HCT116 (cell line): ENCODE measurements around the gene CCNYL1. TPM values are rescaled to one million over a fixed set of nuclear protein-coding genes. Genes with fewer than 3 reads are reported as not detected.

Source experiments
- ATAC-seq: fragments of 200-7000 bp; cut with Tn5 transposase; 2 replicates; pipeline ENCODE4 v1.9.1; 2020; ENCODE audit warnings: mild to moderate bottlenecking, moderate library complexity
- BruUV-seq: library from RNA; stranded (reverse); fragments of 400-500 nt; replicated peaks from 2 replicates; lab custom pipeline; 2021; lab: Mats Ljungman, UMichigan
- CTCF ChIA-PET: fragments of 300-600 bp; sonication (Branson Sonifier 250); formaldehyde crosslinking; loops from one replicate; lab custom pipeline; 2021; ENCODE audit warnings: antibody characterized with exemption; lab: Charles Lee
- POLR2A ChIA-PET: fragments of 300-600, 350-600 bp; sonication (Branson Sonifier 250); formaldehyde crosslinking; loops from one replicate; lab custom pipeline; 2021; ENCODE audit warnings: antibody characterized with exemption; lab: Charles Lee
- RAD21 ChIA-PET, 2 experiments: fragments of 300-600 bp; sonication (Branson Sonifier 250); formaldehyde crosslinking; loops; one replicate each; lab custom pipeline; 2023; ENCODE audit warnings: low total read pairs in 2 of 2; ENCODE audit not compliant: uncharacterized antibody in 2 of 2, unreplicated experiment in 2 of 2, low non-redundant PET in 1 of 2; lab: Charles Lee
- DNase-seq: peaks from one replicate; pipeline ENCODE4 v3.0.0-alpha.2; 2010; ENCODE audit warnings: low read depth, low spot score
- H2AFZ ChIP-seq: fragments of 200-600 bp; shearing (Covaris generic), sonication (generic); 2 replicates; pipeline ENCODE4 v1.6.1; 2017; ENCODE audit warnings: low read depth, mixed run types, mixed read lengths, antibody characterized with exemption, low read length; ENCODE audit not compliant: poor library complexity, severe bottlenecking
- H3K27ac ChIP-seq: 2 replicates; pipeline ENCODE4 v1.5.1; 2012; ENCODE audit warnings: low read depth, low read length
- H3K27me3 ChIP-seq: fragments of 200-600 bp; sonication (generic); 2 replicates; pipeline ENCODE4 v1.6.1; 2016; ENCODE audit warnings: mixed run types, low read length, mixed read lengths; ENCODE audit not compliant: insufficient read depth
- H3K36me3 ChIP-seq, 2 experiments: fragments of 200-500 bp in 1 of 2; fragments of 200-600 bp in 1 of 2; sonication (Bioruptor generic) in 1 of 2; sonication (generic) in 1 of 2; 2 replicates each; pipeline versions ENCODE4 v1.5.1 to v1.6.1; 2014 to 2016; ENCODE audit warnings: low read length in 2 of 2, inconsistent platforms in 1 of 2, mixed read lengths in 1 of 2, mixed run types in 1 of 2; ENCODE audit not compliant: insufficient read depth in 2 of 2, control insufficient read depth in 1 of 2
- H3K4me1 ChIP-seq, 2 experiments: fragments of 200-600 bp in 1 of 2; sonication (generic) in 1 of 2; 2 replicates each; pipeline versions ENCODE4 v1.5.1 to v1.6.1; 2012 to 2017; ENCODE audit warnings: low read length in 2 of 2, inconsistent platforms in 1 of 2, mild to moderate bottlenecking in 1 of 2, mixed read lengths in 1 of 2, mixed run types in 1 of 2, moderate library complexity in 1 of 2; ENCODE audit not compliant: insufficient read depth in 2 of 2, control insufficient read depth in 1 of 2
- H3K4me2 ChIP-seq: fragments of 200-600 bp; sonication (generic); 2 replicates; pipeline ENCODE4 v1.6.1; 2017; ENCODE audit warnings: mixed run types, low read length, mixed read lengths
- H3K4me3 ChIP-seq, 2 experiments: fragments of 200-600 bp in 1 of 2; sonication (generic) in 1 of 2; replicated peaks in 1 of 2; 2 replicates each; pipeline ENCODE4 v1.5.1; 2011 to 2016; ENCODE audit warnings: low read length in 2 of 2, control low read depth in 1 of 2, low read depth in 1 of 2, mild to moderate bottlenecking in 1 of 2, mixed read lengths in 1 of 2, mixed run types in 1 of 2
- H3K79me2 ChIP-seq: fragments of 200-600 bp; sonication (generic); 2 replicates; pipeline ENCODE4 v1.6.1; 2017; ENCODE audit warnings: mild to moderate bottlenecking, mixed run types, low read length, moderate library complexity, mixed read lengths; ENCODE audit not compliant: insufficient read depth
- H3K9ac ChIP-seq: fragments of 200-600 bp; sonication (generic); 2 replicates; pipeline ENCODE4 v1.6.1; 2016; ENCODE audit warnings: low read length, mixed read lengths
- H3K9me2 ChIP-seq: fragments of 200-600 bp; sonication (generic), shearing (Covaris generic); 2 replicates; pipeline ENCODE4 v1.6.1; 2017; ENCODE audit warnings: mixed run types, mild to moderate bottlenecking, moderate library complexity; ENCODE audit not compliant: insufficient read depth
- H3K9me3 ChIP-seq, 2 experiments: fragments of 200-500 bp in 1 of 2; fragments of 200-600 bp in 1 of 2; sonication (Bioruptor generic) in 1 of 2; sonication (generic) in 1 of 2; 2 replicates each; pipeline ENCODE4 v1.6.1; 2014 to 2017; ENCODE audit warnings: low read length in 2 of 2, mixed read lengths in 2 of 2, inconsistent platforms in 1 of 2, low read depth in 1 of 2, mild to moderate bottlenecking in 1 of 2, mixed run types in 1 of 2, moderate library complexity in 1 of 2; ENCODE audit not compliant: control insufficient read depth in 1 of 2, insufficient read depth in 1 of 2
- H4K20me1 ChIP-seq: fragments of 200-600 bp; sonication (generic), shearing (Covaris generic); 2 replicates; pipeline ENCODE4 v1.6.1; 2017; ENCODE audit warnings: mixed run types, mild to moderate bottlenecking, moderate library complexity; ENCODE audit not compliant: insufficient read depth
- CTCF ChIP-seq, 3 experiments: fragments of 200-600 bp in 1 of 3; sonication (generic) in 1 of 3; IDR thresholded peaks in 2 of 3; conservative IDR thresholded peaks in 1 of 3; 2 replicates each; pipeline ENCODE4 v1.5.1; 2012 to 2017; ENCODE audit warnings: low read depth in 2 of 3, low read length in 2 of 3, antibody characterized with exemption in 1 of 3, borderline replicate concordance in 1 of 3, control low read depth in 1 of 3, mild to moderate bottlenecking in 1 of 3, mixed read lengths in 1 of 3, mixed run types in 1 of 3, moderate library complexity in 1 of 3; ENCODE audit not compliant: insufficient read depth in 1 of 3
- EGR1 ChIP-seq: IDR thresholded peaks from 2 replicates; pipeline ENCODE4 v1.6.1; 2012; ENCODE audit warnings: low read depth
- ELF1 ChIP-seq: IDR thresholded peaks from 2 replicates; pipeline ENCODE4 v1.6.1; 2012; ENCODE audit warnings: low read depth, borderline replicate concordance
- FOSL1 ChIP-seq: IDR thresholded peaks from 2 replicates; pipeline ENCODE4 v1.6.1; 2012; ENCODE audit warnings: low read depth
- POLR2AphosphoS5 ChIP-seq: IDR thresholded peaks from 2 replicates; pipeline ENCODE4 v1.6.1; 2011; ENCODE audit warnings: mild to moderate bottlenecking, low read depth, low read length, moderate library complexity
- SIN3A ChIP-seq: IDR thresholded peaks from 2 replicates; pipeline ENCODE4 v1.6.1; 2012; ENCODE audit warnings: low read depth
- TCF7L2 ChIP-seq: IDR thresholded peaks from 2 replicates; pipeline ENCODE4 v1.7.0; 2011; ENCODE audit warnings: borderline replicate concordance, inconsistent platforms; ENCODE audit not compliant: insufficient read depth, insufficient read length; ENCODE audit errors: extremely low read depth
- ZBTB33 ChIP-seq: IDR thresholded peaks from 2 replicates; pipeline ENCODE4 v1.6.1; 2011; ENCODE audit warnings: mild to moderate bottlenecking, low read length, moderate library complexity; ENCODE audit not compliant: insufficient replicate concordance; ENCODE audit errors: extremely low read depth
- ZFX ChIP-seq: fragments of 450-650 bp; IDR thresholded peaks from 2 replicates; pipeline ENCODE4 v1.6.1; 2017
- ZNF274 ChIP-seq: fragments of 200-500 bp; sonication (Bioruptor generic); IDR thresholded peaks from 2 replicates; pipeline ENCODE4 v1.6.1; 2014; ENCODE audit warnings: mild to moderate bottlenecking, low read depth, low read length, inconsistent platforms
- intact Hi-C: fragments of 100-400 bp; cut with micrococcal nuclease; formaldehyde crosslinking; loops from 2 replicates; pipeline ENCODE4 v1.10.0; 2022
- total RNA-seq: library from RNA; stranded (reverse); gene quantifications from one replicate; pipeline ENCODE4 v1.2.1, GENCODE V29; 2021; ENCODE audit not compliant: unreplicated experiment

Gene CCNYL1
- total RNA-seq, 1 experiment from 2014 or later: 14.9 TPM

GRCh38 chr2:207694811-207695281, 16.6 kb upstream of the CCNYL1 start:
- no peaks in the 10 kb centered on the region for H3K9me2 ChIP-seq
- no peak for ATAC-seq

More at GRCh38 chr2:207694811-207695281, 16.6 kb upstream of the CCNYL1 start:
- ChIA-PET POLR2A (interaction anchor here (0.7 kb wide), 1 partner anchor 28 kb away, joined by 5 read pairs; no protein-coding TSS in a partner anchor), RAD21 (no interaction called here)
- Histone ChIP-seq H3K36me3 (no peaks in the 10 kb centered on the region), H3K4me1 (no peaks in the 10 kb centered on the region), H3K9me3 (no peaks in the 10 kb centered on the region), H4K20me1 (no peaks in the 10 kb centered on the region), H3K27ac (no peak overlapping the region), H3K9ac (no peak overlapping the region)
- no peak for TF ChIP-seq SIN3A
- no peak for TF ChIP-seq ELF1
- no peak for TF ChIP-seq TCF7L2
- no peak for TF ChIP-seq ZBTB33
- TF ChIP-seq EGR1: no peak
- TF ChIP-seq ZFX: no peak
- TF ChIP-seq ZNF274: no peak
- no peak for TF ChIP-seq FOSL1
- no peak for TF ChIP-seq POLR2AphosphoS5
- no peak for TF ChIP-seq CTCF (IDR thresholded peaks at IDR 0.05 in 2 of 3, conservative IDR thresholded peaks at IDR 0.05 in 1 of 3; ENCODE audit: borderline replicate concordance in 1 of 3, insufficient read depth in 1 of 3, low read depth in 2 of 3, low read length in 2 of 3)
- TF ChIP-seq, all 23 proteins: peak for 0
- H2AFZ ChIP-seq: no peak overlapping the region
- no TSS peak for BruUV-seq
- H3K27me3 ChIP-seq: no peaks in the 10 kb centered on the region
- no peak overlapping the region for H3K4me3 ChIP-seq
- DNase-seq: no peak
- H3K4me2 ChIP-seq: no peak overlapping the region
- CTCF ChIA-PET: no interaction called here
- intact Hi-C loops: no loop called here
- no peaks in the 10 kb centered on the region for H3K79me2 ChIP-seq
